Measurements from ENCODE around the gene CCDC167.

- TF ChIP-seq CTCF (IDR thresholded peaks at IDR 0.05; ENCODE audit: control extremely low read depth in 1 of 3, insufficient read depth in 1 of 3, low read depth in 1 of 3, low read length in 3 of 3): no peak
- no peak for TF ChIP-seq USF2 (IDR thresholded peaks at IDR 0.05; ENCODE audit: low read length)
- TF ChIP-seq POLR2A (IDR thresholded peaks at IDR 0.05; ENCODE audit: control extremely low read depth in 1 of 2, low read depth in 2 of 2, low read length in 2 of 2): no peak
- no peak for TF ChIP-seq CREB1 (IDR thresholded peaks at IDR 0.05)
- TF ChIP-seq CBX8 (IDR thresholded peaks at IDR 0.05; ENCODE audit: borderline replicate concordance, low read depth, low read length): no peak
- TF ChIP-seq YY1 (IDR thresholded peaks at IDR 0.05; ENCODE audit: low read depth, low read length): no peak
Measured at GRCh38 chr6:37539171-37540028, 39.7 kb upstream of the CCDC167 start.
